Transverse colon (tissue), 4 donors: ENCODE measurements around the gene TLK1.

Source experiments
- CTCF ChIP-seq, 5 experiments: fragments of 200-600 bp in 3 of 5; fragments of 450-650 bp in 2 of 5; sonication (generic) in 3 of 5; IDR thresholded peaks; 1 replicate in 2 of 5; 2 replicates in 3 of 5; pipeline ENCODE4 v1.5.1; 2016 to 2017; ENCODE audit warnings: antibody characterized with exemption in 5 of 5, inconsistent platforms in 3 of 5, mild to moderate bottlenecking in 2 of 5, moderate library complexity in 1 of 5
- POLR2AphosphoS5 ChIP-seq, 3 donors: sonication (generic); formaldehyde crosslinking; IDR thresholded peaks; one replicate each; pipeline ENCODE4 v1.6.1; 2016; ENCODE audit warnings: antibody characterized with exemption in 3 of 3

GRCh38 chr2:171191021-171191420, 30.3 kb upstream of the TLK1 start:
- TF ChIP-seq POLR2AphosphoS5 (IDR thresholded peaks at IDR 0.05) (no peak), CTCF (IDR thresholded peaks at IDR 0.05) (no peak)
